Loucy (cell line): ENCODE measurements around the gene SELENOO.

Source experiments
- H2AFZ ChIP-seq: fragments of 200-600 bp; sonication (generic); 2 replicates; pipeline ENCODE4 v1.6.0; 2016; ENCODE audit warnings: antibody characterized with exemption, mild to moderate bottlenecking, low read length, moderate library complexity
- H3F3A ChIP-seq: fragments of 200-600 bp; 2 replicates; pipeline ENCODE4 v1.6.0; 2016; ENCODE audit warnings: antibody characterized with exemption, low read depth, mild to moderate bottlenecking
- H3K27me3 ChIP-seq: fragments of 200-600 bp; sonication (generic); 2 replicates; pipeline ENCODE4 v1.6.1; 2014; ENCODE audit warnings: low read length, mild to moderate bottlenecking; ENCODE audit not compliant: insufficient read depth, poor library complexity, severe bottlenecking
- H3K36me3 ChIP-seq: fragments of 200-600 bp; sonication (generic); 2 replicates; pipeline ENCODE4 v1.6.1; 2016; ENCODE audit warnings: low read length; ENCODE audit not compliant: insufficient read depth
- H3K4me1 ChIP-seq: fragments of 200-600 bp; sonication (generic); 2 replicates; pipeline ENCODE4 v1.5.1; 2014; ENCODE audit warnings: low read length, mild to moderate bottlenecking; ENCODE audit not compliant: insufficient read depth, poor library complexity, severe bottlenecking
- H3K4me2 ChIP-seq: fragments of 200-600 bp; sonication (generic); 2 replicates; pipeline ENCODE4 v1.6.0; 2014; ENCODE audit warnings: antibody characterized with exemption, low read length, low read depth, mild to moderate bottlenecking; ENCODE audit not compliant: poor library complexity, severe bottlenecking
- H3K4me3 ChIP-seq: fragments of 200-600 bp; sonication (generic); 2 replicates; pipeline ENCODE4 v1.5.1; 2014; ENCODE audit warnings: low read length, mild to moderate bottlenecking, mixed read lengths; ENCODE audit not compliant: poor library complexity, severe bottlenecking
- H3K79me2 ChIP-seq: fragments of 200-600 bp; sonication (generic); 2 replicates; pipeline ENCODE4 v1.6.1; 2014; ENCODE audit warnings: low read length; ENCODE audit not compliant: insufficient read depth
- H3K9ac ChIP-seq: fragments of 200-600 bp; sonication (generic); 2 replicates; pipeline ENCODE4 v1.6.0; 2014; ENCODE audit warnings: mild to moderate bottlenecking, low read depth, low read length, moderate library complexity; ENCODE audit not compliant: poor library complexity, severe bottlenecking
- H3K9me2 ChIP-seq: fragments of 200-600 bp; sonication (generic); replicated peaks from 2 replicates; pipeline ENCODE4 v1.6.1; 2016; ENCODE audit warnings: low read depth, low read length, mixed read lengths
- H3K9me3 ChIP-seq: fragments of 200-600 bp; sonication (generic); 2 replicates; pipeline ENCODE4 v1.6.1; 2014; ENCODE audit warnings: mild to moderate bottlenecking, antibody characterized with exemption, low read length, low read depth; ENCODE audit not compliant: insufficient read depth
- H4K20me1 ChIP-seq: fragments of 200-600 bp; sonication (generic); 2 replicates; pipeline ENCODE4 v1.6.0; 2014; ENCODE audit warnings: antibody characterized with exemption, low read length, mild to moderate bottlenecking; ENCODE audit not compliant: insufficient read depth, poor library complexity, severe bottlenecking
- CTCF ChIP-seq: fragments of 200-600 bp; sonication (generic); conservative IDR thresholded peaks from 2 replicates; pipeline ENCODE4 v1.5.1; 2014; ENCODE audit warnings: mild to moderate bottlenecking, antibody characterized with exemption, low read length
- EZH2phosphoT487 ChIP-seq: fragments of 200-600 bp; IDR thresholded peaks from 2 replicates; pipeline ENCODE4 v1.6.1; 2018; ENCODE audit warnings: antibody characterized with exemption, mild to moderate bottlenecking, moderate library complexity, borderline replicate concordance

The SELENOO gene

DNA sequence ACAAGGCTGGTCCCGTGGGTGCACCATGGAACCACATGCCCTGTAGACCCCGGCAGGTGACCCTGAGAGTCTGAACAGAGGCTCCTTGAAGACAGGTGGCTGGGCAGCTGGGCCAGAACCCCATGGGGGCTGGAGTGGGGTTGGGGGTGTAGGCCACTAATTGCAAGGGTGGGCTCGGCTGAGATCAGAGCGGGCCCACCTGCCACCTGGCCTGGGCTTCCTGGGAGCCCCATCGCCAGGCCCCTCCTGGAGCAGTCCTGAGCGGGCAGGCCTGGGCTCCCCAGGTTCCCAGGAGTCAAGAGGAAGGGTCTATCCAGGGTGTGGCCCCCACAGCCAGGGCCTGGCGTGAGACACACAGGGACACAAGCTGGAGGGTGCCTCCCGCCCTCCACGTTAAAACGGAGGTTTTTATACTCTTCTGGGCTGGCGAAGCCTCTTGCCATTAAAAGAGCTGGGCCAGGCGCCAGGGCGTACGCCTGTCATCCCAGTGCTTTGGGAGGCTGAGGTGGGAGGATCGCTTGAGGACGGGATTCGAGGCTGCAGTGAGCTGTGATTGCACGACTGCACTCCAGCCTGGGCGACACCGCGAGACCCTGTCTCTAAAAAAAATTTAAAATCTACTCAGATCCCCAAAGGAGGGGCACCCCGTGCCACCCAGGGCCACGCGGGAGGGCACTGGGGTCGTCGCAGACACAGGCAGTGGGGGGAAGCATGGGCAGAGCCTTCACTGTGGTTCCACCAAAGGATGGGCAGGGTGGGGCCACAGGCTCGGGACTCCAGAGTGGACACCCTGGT lies 19.9 kb upstream of the SELENOO start:
- H3K4me1 ChIP-seq: peaks cover 7% of the 10 kb centered on the region
- H4K20me1 ChIP-seq: no peaks in the 10 kb centered on the region
- H3F3A ChIP-seq: no peaks in the 10 kb centered on the region
- H3K79me2 ChIP-seq: peaks cover under 1% of the 10 kb centered on the region; the same call in 1 of the 2 replicates
- H3K9ac ChIP-seq: no peak overlapping the region
- TF ChIP-seq EZH2phosphoT487 (no peak), CTCF (no peak)
- H3K27me3 ChIP-seq: no peaks in the 10 kb centered on the region
- no peak overlapping the region for H3K4me2 ChIP-seq
- H2AFZ ChIP-seq: no peak overlapping the region
- no peaks in the 10 kb centered on the region for H3K36me3 ChIP-seq
- no peaks in the 10 kb centered on the region for H3K9me3 ChIP-seq
- no peaks in the 10 kb centered on the region for H3K9me2 ChIP-seq
- no peak overlapping the region for H3K4me3 ChIP-seq

DNA sequence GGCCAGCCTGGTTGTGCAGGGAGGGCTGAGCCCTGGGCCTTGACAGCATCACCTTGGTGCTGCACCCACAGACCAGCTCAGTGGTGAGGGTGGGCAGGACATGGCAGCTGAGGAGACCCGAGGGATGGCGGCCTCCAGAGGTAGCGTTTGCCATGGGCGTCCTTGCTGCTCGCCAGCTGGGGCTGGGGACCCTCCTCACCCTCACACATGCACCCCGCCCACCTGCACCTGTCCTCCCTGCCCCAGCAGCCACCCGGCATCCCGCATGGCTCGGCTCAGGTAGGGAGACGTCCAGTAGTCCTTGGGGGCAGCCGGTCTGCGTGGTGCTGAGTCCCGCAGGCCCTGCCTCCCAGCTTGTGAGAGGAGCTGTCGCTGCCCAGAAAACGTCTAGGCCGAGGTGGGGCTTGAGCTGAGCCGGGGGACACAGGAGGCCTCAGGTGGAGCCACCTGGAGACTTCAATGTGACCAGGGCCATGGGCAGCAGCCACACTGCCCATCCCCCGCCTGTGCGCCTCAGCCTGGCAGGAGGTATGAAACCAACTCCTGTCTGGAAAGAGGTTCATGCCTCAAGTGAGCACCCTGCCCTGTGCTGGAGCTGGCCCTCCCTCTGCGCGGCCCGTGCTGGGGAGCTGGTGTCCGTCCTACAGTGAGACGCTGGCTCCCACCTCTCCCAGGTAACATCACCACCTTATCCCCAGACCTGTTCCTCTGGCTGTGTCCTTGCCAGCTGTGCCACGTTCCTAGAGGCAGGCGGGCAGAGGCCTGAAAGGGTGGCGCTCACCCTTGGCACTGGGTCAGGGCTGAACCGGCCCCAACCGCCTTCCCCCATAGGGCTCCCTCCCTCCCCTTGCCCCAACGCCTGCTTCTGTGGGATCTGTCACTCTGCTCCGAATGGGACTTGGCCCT lies 18.4 kb upstream of the SELENOO start:
- Histone ChIP-seq H3K27me3 (no peaks in the 10 kb centered on the region), H2AFZ (no peak overlapping the region), H3K9me2 (no peaks in the 10 kb centered on the region), H3K9ac (no peak overlapping the region), H3K9me3 (no peaks in the 10 kb centered on the region), H3K79me2 (peaks cover 15% of the 10 kb centered on the region), H3K4me2 (no peak overlapping the region), H3K4me3 (no peak overlapping the region), H4K20me1 (peaks cover 11% of the 10 kb centered on the region), H3K36me3 (no peaks in the 10 kb centered on the region), H3K4me1 (peaks cover 14% of the 10 kb centered on the region), H3F3A (no peaks in the 10 kb centered on the region)
- TF ChIP-seq CTCF (no peak), EZH2phosphoT487 (no peak)

DNA sequence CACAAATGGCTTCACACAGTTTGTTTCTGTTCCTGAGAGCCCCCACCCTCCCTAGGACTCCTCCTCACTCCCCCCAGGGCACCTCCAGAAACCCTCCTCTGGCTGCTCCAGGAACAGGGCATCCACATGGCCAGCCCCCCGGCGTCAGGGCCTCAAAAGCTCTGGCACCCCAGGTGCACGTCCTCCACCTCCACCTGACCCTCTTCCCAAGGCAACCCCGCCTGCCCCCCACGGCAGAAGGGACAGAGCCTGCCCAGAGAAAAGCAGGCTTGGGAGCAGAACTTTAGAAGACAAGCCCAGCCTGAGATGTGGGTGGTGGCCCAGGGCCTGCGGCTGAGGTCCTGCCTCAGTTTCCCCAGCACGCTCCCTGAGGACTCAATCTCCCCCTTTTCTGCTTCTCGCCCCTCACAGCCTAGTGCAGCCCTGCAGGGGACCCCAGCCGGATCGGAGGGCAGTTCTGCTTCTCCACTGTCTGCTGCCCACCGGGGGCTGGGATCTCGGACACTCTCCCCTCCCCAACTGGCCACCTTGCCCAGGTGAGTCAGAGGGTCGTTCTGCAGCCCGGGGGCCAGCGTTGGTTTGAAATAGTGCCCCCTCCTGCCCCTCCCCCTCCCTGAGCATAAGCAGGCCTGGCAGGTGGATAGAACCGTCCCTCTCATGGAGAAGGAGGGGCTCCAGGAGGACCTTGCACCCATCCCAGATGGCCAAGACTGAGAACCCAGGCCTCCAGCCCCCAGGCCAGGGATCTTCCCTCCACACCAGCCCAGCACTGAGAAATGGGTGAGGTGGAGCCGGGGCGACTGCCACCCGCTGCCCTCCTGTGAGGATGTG lies 17.5 kb upstream of the SELENOO start:
- no peak overlapping the region for H3K4me2 ChIP-seq
- peaks cover 17% of the 10 kb centered on the region for H3K4me1 ChIP-seq

More for the DNA sequence above, 17.5 kb upstream of the SELENOO start:
- Histone ChIP-seq H3K9me2 (no peaks in the 10 kb centered on the region), H3K4me3 (no peak overlapping the region), H3F3A (no peaks in the 10 kb centered on the region), H3K79me2 (peaks cover 24% of the 10 kb centered on the region), H2AFZ (no peak overlapping the region), H3K27me3 (no peaks in the 10 kb centered on the region), H3K9ac (no peak overlapping the region), H3K9me3 (no peaks in the 10 kb centered on the region), H4K20me1 (peaks cover 12% of the 10 kb centered on the region), H3K36me3 (no peaks in the 10 kb centered on the region)
- TF ChIP-seq EZH2phosphoT487: no peak
- TF ChIP-seq CTCF: no peak
